ENCODE measurements around the gene ZBTB44.

Gene ZBTB44

GRCh38 chr11:130188585-130189347, 126.0 kb downstream of the ZBTB44 start:
- TF ChIP-seq Cebpa-rat (IDR thresholded peaks at IDR 0.05), result no peak
- Histone ChIP-seq H3K36me3 (no peaks in the 10 kb centered on the region), H3K9ac (no peak overlapping the region), H3K4me2 (peak overlapping the region; percentile 26; the same call in 1 of the 2 replicates), H4K20me1 (no peaks in the 10 kb centered on the region), H3K27ac (no peak overlapping the region), H3K4me3 (no peak overlapping the region), H3K9me3 (no peaks in the 10 kb centered on the region), H3K27me3 (no peaks in the 10 kb centered on the region), H3K4me1 (peaks cover 10% of the 10 kb centered on the region)

DNA sequence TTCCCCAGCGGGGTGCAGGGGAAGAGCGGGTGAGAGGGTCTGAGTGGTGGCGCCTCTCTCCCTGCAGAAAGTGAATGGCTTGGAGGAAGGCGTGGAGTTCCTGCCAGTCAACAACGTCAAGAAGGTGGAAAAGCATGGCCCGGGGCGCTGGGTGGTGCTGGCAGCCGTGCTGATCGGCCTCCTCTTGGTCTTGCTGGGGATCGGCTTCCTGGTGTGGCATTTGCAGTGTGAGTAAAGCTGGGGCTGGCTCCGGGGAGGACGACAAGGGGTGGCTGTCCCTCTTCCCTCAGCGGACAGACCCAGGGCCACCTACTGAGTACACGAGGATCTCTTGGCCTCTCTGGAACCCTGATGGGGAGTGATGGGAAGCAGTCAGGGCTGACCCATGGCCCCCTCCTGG, 126.7 kb downstream of the ZBTB44 start:
- Histone ChIP-seq H3K9me3 (no peaks in the 10 kb centered on the region), H3K4me2 (no peak overlapping the region), H4K20me1 (no peaks in the 10 kb centered on the region), H3K9ac (no peak overlapping the region), H3K4me3 (no peak overlapping the region), H3K27ac (no peak overlapping the region), H3K27me3 (no peaks in the 10 kb centered on the region), H3K36me3 (no peaks in the 10 kb centered on the region), H3K4me1 (peaks cover 10% of the 10 kb centered on the region)
- no peak for TF ChIP-seq Cebpa-rat (IDR thresholded peaks at IDR 0.05)

- Histone ChIP-seq H3K9ac (no peak overlapping the region), H3K9me3 (no peaks in the 10 kb centered on the region), H3K27ac (no peak overlapping the region), H3K4me1 (peaks cover 10% of the 10 kb centered on the region), H4K20me1 (no peaks in the 10 kb centered on the region), H3K36me3 (no peaks in the 10 kb centered on the region), H3K27me3 (no peaks in the 10 kb centered on the region), H3K4me2 (no peak overlapping the region), H3K4me3 (no peak overlapping the region)
- no peak for TF ChIP-seq Cebpa-rat (IDR thresholded peaks at IDR 0.05)
Measured at GRCh38 chr11:130187096-130187495, 127.6 kb downstream of the ZBTB44 start.

GRCh38 chr11:130183878-130184610, 130.7 kb downstream of the ZBTB44 start:
- TF ChIP-seq Cebpa-rat (IDR thresholded peaks at IDR 0.05), result no peak
- Histone ChIP-seq H3K4me3 (no peak overlapping the region), H3K27ac (no peak overlapping the region), H3K9ac (no peak overlapping the region), H4K20me1 (no peaks in the 10 kb centered on the region), H3K27me3 (no peaks in the 10 kb centered on the region), H3K36me3 (no peaks in the 10 kb centered on the region), H3K9me3 (no peaks in the 10 kb centered on the region), H3K4me2 (no peak overlapping the region), H3K4me1 (peaks cover 19% of the 10 kb centered on the region)

- TF ChIP-seq Cebpa-rat (IDR thresholded peaks at IDR 0.05), result no peak
- H3K27me3 ChIP-seq, result no peaks in the 10 kb centered on the region
- no peak overlapping the region for H3K27ac ChIP-seq
- no peak overlapping the region for H3K4me3 ChIP-seq
- H3K9ac ChIP-seq, result no peak overlapping the region
- no peaks in the 10 kb centered on the region for H4K20me1 ChIP-seq
- H3K4me1 ChIP-seq, result peaks cover 28% of the 10 kb centered on the region
- H3K36me3 ChIP-seq, result no peaks in the 10 kb centered on the region
- H3K9me3 ChIP-seq, result no peaks in the 10 kb centered on the region
- no peak overlapping the region for H3K4me2 ChIP-seq
Measured at GRCh38 chr11:130181295-130182272, 133.1 kb downstream of the ZBTB44 start.

GRCh38 chr11:130180896-130181294, 133.8 kb downstream of the ZBTB44 start:
- Histone ChIP-seq H3K4me1 (peaks cover 28% of the 10 kb centered on the region), H3K4me2 (no peak overlapping the region)

GRCh38 chr11:130180491-130180890, 134.2 kb downstream of the ZBTB44 start:
- no peak for TF ChIP-seq Cebpa-rat (IDR thresholded peaks at IDR 0.05)
- peaks cover 28% of the 10 kb centered on the region for H3K4me1 ChIP-seq
- no peak overlapping the region for H3K27ac ChIP-seq
- H3K9me3 ChIP-seq, result 0 out of 2 replicates have a peak, but pooled peaks cover 4% of the 10 kb centered on the region
- no peaks in the 10 kb centered on the region for H3K36me3 ChIP-seq
- no peak overlapping the region for H3K9ac ChIP-seq
- H4K20me1 ChIP-seq, result no peaks in the 10 kb centered on the region
- H3K4me2 ChIP-seq, result peak overlapping the region; percentile 6; the same call in 1 of the 2 replicates
- H3K27me3 ChIP-seq, result no peaks in the 10 kb centered on the region
- no peak overlapping the region for H3K4me3 ChIP-seq

More at GRCh38 chr11:130180896-130181294, 133.8 kb downstream of the ZBTB44 start:
- H3K9me3 ChIP-seq, result 0 out of 2 replicates have a peak, but pooled peaks cover under 1% of the 10 kb centered on the region
- no peak overlapping the region for H3K27ac ChIP-seq
- no peak overlapping the region for H3K4me3 ChIP-seq
- no peaks in the 10 kb centered on the region for H4K20me1 ChIP-seq
- TF ChIP-seq Cebpa-rat (IDR thresholded peaks at IDR 0.05), result no peak
- H3K9ac ChIP-seq, result no peak overlapping the region
- no peaks in the 10 kb centered on the region for H3K36me3 ChIP-seq
- no peaks in the 10 kb centered on the region for H3K27me3 ChIP-seq

DNA sequence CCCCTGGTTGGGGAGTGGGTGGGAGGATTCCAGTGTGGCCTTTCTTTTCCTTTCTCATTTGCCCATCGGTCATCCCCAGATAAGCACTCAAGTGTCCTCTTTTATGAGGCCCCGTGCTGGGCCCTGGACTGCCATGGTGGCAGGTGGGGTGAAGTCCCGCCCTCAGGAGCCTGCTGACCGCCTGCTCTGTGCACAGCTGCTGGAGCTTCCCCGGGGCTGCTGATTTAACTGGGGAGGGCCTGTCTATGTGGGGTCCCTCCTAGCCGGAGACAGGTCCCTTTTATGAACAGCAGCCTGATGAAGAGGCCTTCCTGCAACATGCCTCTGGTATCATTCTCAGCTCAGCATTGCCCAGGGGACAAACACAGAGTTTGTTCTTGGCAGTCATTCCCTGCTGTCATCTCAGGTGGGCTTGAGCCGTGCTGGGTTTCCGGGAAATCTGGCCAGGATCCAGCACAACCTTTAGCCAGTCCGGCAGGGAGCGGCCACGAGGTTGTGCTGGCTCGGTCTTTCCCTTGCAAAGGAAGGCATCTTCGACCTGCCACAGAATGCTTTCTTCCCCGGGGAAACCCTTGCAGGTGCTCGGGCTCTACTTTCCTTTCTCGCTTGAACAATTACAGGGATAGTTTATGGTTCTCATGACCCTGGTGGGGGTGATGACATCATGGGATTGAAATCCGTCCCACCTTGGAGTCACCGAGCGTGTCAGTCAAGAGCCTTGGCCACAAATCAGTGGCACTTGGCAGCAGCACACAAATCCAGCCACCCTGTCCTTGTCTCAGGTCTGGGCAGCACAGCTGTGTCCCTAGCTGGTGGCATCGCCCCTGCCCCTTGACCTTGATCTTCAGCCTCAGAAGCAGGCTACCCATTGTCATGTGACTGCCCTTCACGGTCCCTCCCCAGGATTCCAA, 135.1 kb downstream of the ZBTB44 start:
- TF ChIP-seq Cebpa-rat (IDR thresholded peaks at IDR 0.05), result no peak
- H3K36me3 ChIP-seq, result no peaks in the 10 kb centered on the region
- H3K4me2 ChIP-seq, result peak overlapping the region; percentile 72
- H4K20me1 ChIP-seq, result no peaks in the 10 kb centered on the region
- no peaks in the 10 kb centered on the region for H3K27me3 ChIP-seq
- H3K4me1 ChIP-seq, result peaks cover 28% of the 10 kb centered on the region
- no peak overlapping the region for H3K9ac ChIP-seq
- 0 out of 2 replicates have a peak overlapping the region, but pooled peaks have one; percentile 9 for H3K27ac ChIP-seq
- no peak overlapping the region for H3K4me3 ChIP-seq
- H3K9me3 ChIP-seq, result peaks cover 13% of the 10 kb centered on the region; the same call in 1 of the 2 replicates

All from BLaER1 (cell line).